Activated CD8-positive, alpha-beta T cell treated with anti-CD3 and anti-CD28 coated beads, Interleukin-2, amount 10 ng/mL, durations not matched to agents 7 days and 5 days (primary cell): ENCODE results near the gene RRM1. TPM values are rescaled to one million over a fixed set of nuclear protein-coding genes. Genes with fewer than 3 reads are reported as not detected.

Source experiments
- ATAC-seq: fragments of 150-1000 bp; cut with Tn5 transposase; one replicate; pipeline ENCODE4 v1.10.0; 2021; ENCODE audit warnings: moderate library complexity
- CTCF ChIA-PET: fragments of 350-600 bp; sonication (Branson Sonifier 250); formaldehyde crosslinking; loops from one replicate; lab custom pipeline; 2021; ENCODE audit warnings: antibody characterized with exemption; lab: Charles Lee
- POLR2A ChIA-PET: fragments of 350-600 bp; sonication (Branson Sonifier 250); formaldehyde crosslinking; loops from one replicate; lab custom pipeline; 2021; ENCODE audit warnings: antibody characterized with exemption; lab: Charles Lee
- DNase-seq: peaks from one replicate; pipeline ENCODE4 v3.0.0-alpha.2; 2020
- H3K27ac Mint-ChIP-seq: one replicate; pipeline ENCODE4 v1.8.0; 2021; ENCODE audit warnings: mild to moderate bottlenecking, mixed read lengths
- H3K27me3 Mint-ChIP-seq: one replicate; pipeline ENCODE4 v1.8.0; 2021; ENCODE audit warnings: low read depth, mixed read lengths
- H3K36me3 Mint-ChIP-seq: one replicate; pipeline ENCODE4 v1.8.0; 2021; ENCODE audit warnings: low read depth, mixed read lengths
- H3K4me1 Mint-ChIP-seq: one replicate; pipeline ENCODE4 v1.8.0; 2021; ENCODE audit warnings: low read depth, mixed read lengths
- H3K4me3 Mint-ChIP-seq: one replicate; pipeline ENCODE4 v1.8.0; 2021; ENCODE audit warnings: mild to moderate bottlenecking, mixed read lengths
- H3K9me3 Mint-ChIP-seq: one replicate; pipeline ENCODE4 v1.8.0; 2022; ENCODE audit warnings: mixed read lengths; ENCODE audit not compliant: insufficient read depth
- total RNA-seq, 2 experiments: library from RNA; stranded (reverse); gene quantifications; one replicate each; pipeline ENCODE4 v1.2.3, GENCODE V29; 2021

The RRM1 gene
- total RNA-seq, 2 experiments from 2014 or later = 180 to 183 TPM

DNA sequence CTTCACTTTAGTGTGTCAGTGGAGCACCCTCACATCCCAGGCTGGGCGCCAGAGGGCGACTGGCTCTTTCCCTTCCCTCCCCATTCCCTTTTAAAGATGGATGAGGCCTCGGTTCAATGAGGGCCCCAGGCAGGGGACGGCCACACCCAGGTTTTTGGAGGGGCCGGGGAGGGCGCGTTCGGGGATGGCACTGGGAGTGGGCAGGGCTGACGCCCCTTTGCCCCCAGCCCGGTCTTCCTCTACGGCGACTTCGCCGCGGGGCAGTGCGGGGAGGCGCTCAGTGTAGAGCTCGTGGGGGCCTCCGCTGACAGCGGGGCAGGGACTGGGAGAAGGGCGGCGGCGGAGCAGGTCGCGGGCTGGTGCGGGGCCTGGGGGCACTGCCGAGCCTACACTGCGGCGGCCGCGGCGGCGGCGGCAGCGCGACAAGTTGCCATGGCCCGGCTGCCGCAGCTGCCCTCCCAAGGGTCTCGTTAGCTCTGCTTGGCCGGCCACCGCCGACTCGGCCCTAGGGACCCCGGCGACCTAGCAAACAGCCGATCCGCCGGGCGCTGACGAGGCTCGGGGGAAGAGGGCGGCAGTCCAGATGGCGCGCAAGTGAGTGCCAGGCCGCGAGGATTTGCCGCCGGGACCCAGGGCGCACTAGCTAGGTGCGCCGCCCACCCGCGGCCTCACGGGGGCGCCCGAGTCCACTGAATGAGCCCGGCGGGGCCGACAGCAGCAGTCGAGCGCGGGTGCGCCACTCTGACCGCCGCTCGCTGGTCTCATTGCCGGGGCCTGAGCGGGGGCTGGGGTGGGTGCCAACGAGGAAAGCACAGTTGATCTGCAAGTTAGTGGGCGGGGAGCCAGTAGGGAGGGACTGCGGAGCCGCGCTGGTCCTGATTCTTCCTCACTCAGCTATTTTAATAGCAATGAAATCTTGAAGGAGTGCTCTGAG, 92.7 kb downstream of the RRM1 start:
- H3K9me3 Mint-ChIP-seq = no peaks in the 10 kb centered on the region
- no peaks in the 10 kb centered on the region for H3K36me3 Mint-ChIP-seq
- ATAC-seq (peak; percentile 95), DNase-seq (peak; percentile 86)
- ChIA-PET POLR2A (interaction anchor here (1.7 kb wide), 1 partner anchor 206 kb away, joined by 6 read pairs; the partner anchor contains the start of gene TRIM21), CTCF (interaction anchor here (0.6 to 3.9 kb wide), 50 partner anchors 8 to 547 kb away, joined by 3 to 109 read pairs (median 4); partner anchors contain the start of genes OR51D1, OR52K1, OR52M1 and TRIM21)
- H3K4me3 Mint-ChIP-seq = peak overlapping the region; percentile 73
- peaks cover 7% of the 10 kb centered on the region for H3K27me3 Mint-ChIP-seq
- peaks cover 17% of the 10 kb centered on the region for H3K4me1 Mint-ChIP-seq
- no peak overlapping the region for H3K27ac Mint-ChIP-seq

Other genes with a start within 250 kb of the RRM1 start
- 100 to 1,000 TPM in 1 of 2 experiments, 10 to 100 TPM in 1; 97.3 to 104 TPM for gene STIM1, start 239.1 kb upstream of the RRM1 start, total RNA-seq